Gastroesophageal sphincter (tissue), 3 donors: Measurements from ENCODE around the gene CUX1.

ENCODE experiments used
- EP300 ChIP-seq: sonication (generic); formaldehyde crosslinking; IDR thresholded peaks from one replicate; pipeline ENCODE4 v1.6.1; 2017; ENCODE audit warnings: antibody characterized with exemption, mild to moderate bottlenecking
- POLR2A ChIP-seq, 2 donors: fragments of 450-650 bp; IDR thresholded peaks; one replicate each; pipeline ENCODE4 v1.6.1; 2017; ENCODE audit warnings: antibody characterized with exemption in 2 of 2, mild to moderate bottlenecking in 2 of 2, moderate library complexity in 1 of 2
- POLR2AphosphoS5 ChIP-seq: sonication (generic); formaldehyde crosslinking; IDR thresholded peaks from one replicate; pipeline ENCODE4 v1.6.1; 2017; ENCODE audit warnings: antibody characterized with exemption
- TF ChIP-seq, protein P1 (sequence below), 4 experiments: fragments of 200-600 bp in 2 of 4; fragments of 450-650 bp in 2 of 4; sonication (generic) in 1 of 4; IDR thresholded peaks; one replicate each; pipeline ENCODE4 v1.5.1; 2017 to 2019; ENCODE audit warnings: antibody characterized with exemption in 4 of 4, mild to moderate bottlenecking in 2 of 4, moderate library complexity in 2 of 4

DNA sequence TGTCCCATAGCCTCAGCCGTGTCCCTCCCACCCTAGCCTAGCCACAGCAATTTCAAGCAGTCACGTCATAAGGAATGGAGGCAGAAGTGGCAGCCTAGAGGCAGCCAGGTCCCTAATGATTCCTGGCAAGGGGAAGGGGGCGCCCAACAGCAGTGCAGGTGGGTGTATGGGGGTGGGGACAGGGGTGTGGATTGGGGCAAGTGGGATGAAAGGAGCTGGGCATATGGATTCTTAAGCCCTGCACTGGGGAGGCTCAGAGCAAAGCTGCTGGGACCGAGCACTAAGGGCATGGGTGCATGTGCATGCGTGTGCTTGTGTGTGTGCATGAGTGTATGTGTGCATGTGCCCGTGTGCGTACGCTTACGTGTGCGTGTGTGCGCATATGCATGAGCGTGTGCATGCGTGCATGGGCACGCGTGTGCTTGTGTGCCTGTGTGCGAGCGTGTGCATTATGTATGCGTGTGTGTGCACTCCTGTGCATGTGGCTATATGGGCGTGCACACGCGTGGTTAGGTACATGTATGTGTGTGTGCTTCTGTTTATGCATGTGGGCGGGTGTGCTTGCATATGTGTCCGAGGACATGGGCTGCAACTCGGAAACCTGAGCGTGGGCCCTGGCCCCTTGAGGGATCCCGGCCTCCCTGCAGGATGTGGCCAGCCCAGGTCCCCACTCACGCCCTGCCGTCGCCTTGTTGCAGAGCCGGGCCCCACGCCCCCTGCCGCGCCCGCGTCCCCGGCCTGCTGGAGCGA is 503.4 kb downstream of the CUX1 start:
- TF ChIP-seq, protein P1, sequence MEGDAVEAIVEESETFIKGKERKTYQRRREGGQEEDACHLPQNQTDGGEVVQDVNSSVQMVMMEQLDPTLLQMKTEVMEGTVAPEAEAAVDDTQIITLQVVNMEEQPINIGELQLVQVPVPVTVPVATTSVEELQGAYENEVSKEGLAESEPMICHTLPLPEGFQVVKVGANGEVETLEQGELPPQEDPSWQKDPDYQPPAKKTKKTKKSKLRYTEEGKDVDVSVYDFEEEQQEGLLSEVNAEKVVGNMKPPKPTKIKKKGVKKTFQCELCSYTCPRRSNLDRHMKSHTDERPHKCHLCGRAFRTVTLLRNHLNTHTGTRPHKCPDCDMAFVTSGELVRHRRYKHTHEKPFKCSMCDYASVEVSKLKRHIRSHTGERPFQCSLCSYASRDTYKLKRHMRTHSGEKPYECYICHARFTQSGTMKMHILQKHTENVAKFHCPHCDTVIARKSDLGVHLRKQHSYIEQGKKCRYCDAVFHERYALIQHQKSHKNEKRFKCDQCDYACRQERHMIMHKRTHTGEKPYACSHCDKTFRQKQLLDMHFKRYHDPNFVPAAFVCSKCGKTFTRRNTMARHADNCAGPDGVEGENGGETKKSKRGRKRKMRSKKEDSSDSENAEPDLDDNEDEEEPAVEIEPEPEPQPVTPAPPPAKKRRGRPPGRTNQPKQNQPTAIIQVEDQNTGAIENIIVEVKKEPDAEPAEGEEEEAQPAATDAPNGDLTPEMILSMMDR (IDR thresholded peaks at IDR 0.05): no peak
- TF ChIP-seq POLR2AphosphoS5 (no peak), POLR2A (IDR thresholded peaks at IDR 0.05) (no peak), EP300 (no peak)
